ENCODE measurements around the gene PPFIA4. TPM values are rescaled to one million over a fixed set of nuclear protein-coding genes. Genes with fewer than 3 reads are reported as not detected.

Gene PPFIA4
- polyA plus RNA-seq, 1 of the 3 experiments (the other 2 are of a cell fraction) = 4.4 TPM

DNA sequence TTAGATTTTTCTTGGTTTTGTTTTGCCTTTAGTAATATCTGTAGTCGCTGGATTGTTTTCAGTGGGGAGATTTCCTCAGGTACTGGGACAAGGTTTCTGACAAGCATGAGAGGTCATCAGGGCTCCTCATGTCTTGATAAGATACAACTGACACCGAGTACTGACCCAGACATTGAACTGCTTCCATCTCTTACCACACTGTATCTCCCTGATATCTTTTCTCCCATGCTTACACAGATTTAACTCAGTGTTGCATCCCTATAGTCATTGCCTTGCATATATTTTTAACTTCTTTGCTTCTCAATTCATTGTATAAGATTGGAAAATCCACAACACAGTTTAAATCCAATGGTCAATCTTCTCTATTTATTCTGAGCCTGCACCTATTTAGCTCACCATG lies 46.8 kb upstream of the PPFIA4 start:
- Histone ChIP-seq H3K4me1 (ENCODE audit: control insufficient read depth in 1 of 2, insufficient read depth in 2 of 2, low read depth in 1 of 2, low read length in 1 of 2) (no peaks in the 10 kb centered on the region), H3K4me2 (no peak overlapping the region), H3K36me3 (replicated peaks in 1 of 2; ENCODE audit: control insufficient read depth in 1 of 2, insufficient read depth in 2 of 2, low read length in 1 of 2) (no peaks in the 10 kb centered on the region), H4K20me1 (ENCODE audit: insufficient read depth) (no peaks in the 10 kb centered on the region), H3K27ac (ENCODE audit: low read depth in 2 of 2, low read length in 1 of 2) (no peak overlapping the region), H3K9me2 (no peaks in the 10 kb centered on the region), H3F3A (replicated peaks; ENCODE audit: insufficient read depth) (no peaks in the 10 kb centered on the region), H3K79me2 (ENCODE audit: insufficient read depth) (no peaks in the 10 kb centered on the region), H3K9ac (no peak overlapping the region), H2AFZ (ENCODE audit: low read depth) (no peak overlapping the region), H3K4me3 (ENCODE audit: low read depth in 2 of 2, low read length in 1 of 2) (no peak overlapping the region), H3K9me3 (no peaks in the 10 kb centered on the region), H3K27me3 (ENCODE audit: insufficient read depth) (peaks cover 43% of the 10 kb centered on the region; the same call in 1 of the 2 replicates)
- CTCF ChIA-PET = interaction anchor here (2.9 kb wide), 1 partner anchor 20 kb away, joined by 9 read pairs; no protein-coding TSS in a partner anchor
- 5% methylated on average over 2 of the region's 2 CpGs for WGBS (ENCODE audit: low lambda C conversion rate)
- TF ChIP-seq TAF1 (IDR thresholded peaks at IDR 0.05; ENCODE audit: borderline replicate concordance, low read depth, low read length) (no peak), SMC3 (IDR thresholded peaks at IDR 0.05; ENCODE audit: low read depth, low read length) (no peak), RCOR1 (IDR thresholded peaks at IDR 0.05; ENCODE audit: low read length) (no peak), FOXJ3 (CRISPR knock-in tag; IDR thresholded peaks at IDR 0.05) (no peak), EZH2phosphoT487 (IDR thresholded peaks at IDR 0.05; ENCODE audit: borderline replicate concordance, low read depth) (no peak), MXI1 (IDR thresholded peaks at IDR 0.05; ENCODE audit: low read depth, low read length) (no peak), TCF12 (IDR thresholded peaks at IDR 0.05) (no peak), POLR2AphosphoS5 (IDR thresholded peaks at IDR 0.05; ENCODE audit: low read depth, low read length) (no peak), JUND (IDR thresholded peaks at IDR 0.05) (no peak), CHD2 (IDR thresholded peaks at IDR 0.05; ENCODE audit: low read length, partially characterized antibody) (no peak), MEF2A (IDR thresholded peaks at IDR 0.05; ENCODE audit: borderline replicate concordance, low read depth) (no peak), SIN3A (IDR thresholded peaks at IDR 0.05; ENCODE audit: borderline replicate concordance, low read depth, low read length) (no peak), TEAD4 (IDR thresholded peaks at IDR 0.05; ENCODE audit: borderline replicate concordance, insufficient read depth) (no peak)
- TF ChIP-seq, protein P1, sequence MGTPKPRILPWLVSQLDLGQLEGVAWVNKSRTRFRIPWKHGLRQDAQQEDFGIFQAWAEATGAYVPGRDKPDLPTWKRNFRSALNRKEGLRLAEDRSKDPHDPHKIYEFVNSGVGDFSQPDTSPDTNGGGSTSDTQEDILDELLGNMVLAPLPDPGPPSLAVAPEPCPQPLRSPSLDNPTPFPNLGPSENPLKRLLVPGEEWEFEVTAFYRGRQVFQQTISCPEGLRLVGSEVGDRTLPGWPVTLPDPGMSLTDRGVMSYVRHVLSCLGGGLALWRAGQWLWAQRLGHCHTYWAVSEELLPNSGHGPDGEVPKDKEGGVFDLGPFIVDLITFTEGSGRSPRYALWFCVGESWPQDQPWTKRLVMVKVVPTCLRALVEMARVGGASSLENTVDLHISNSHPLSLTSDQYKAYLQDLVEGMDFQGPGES (IDR thresholded peaks at IDR 0.05; ENCODE audit: low read depth, low read length) = no peak
- TF ChIP-seq, protein P2, sequence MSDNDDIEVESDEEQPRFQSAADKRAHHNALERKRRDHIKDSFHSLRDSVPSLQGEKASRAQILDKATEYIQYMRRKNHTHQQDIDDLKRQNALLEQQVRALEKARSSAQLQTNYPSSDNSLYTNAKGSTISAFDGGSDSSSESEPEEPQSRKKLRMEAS (IDR thresholded peaks at IDR 0.05; ENCODE audit: low read depth) = no peak
- TF ChIP-seq, protein P3, sequence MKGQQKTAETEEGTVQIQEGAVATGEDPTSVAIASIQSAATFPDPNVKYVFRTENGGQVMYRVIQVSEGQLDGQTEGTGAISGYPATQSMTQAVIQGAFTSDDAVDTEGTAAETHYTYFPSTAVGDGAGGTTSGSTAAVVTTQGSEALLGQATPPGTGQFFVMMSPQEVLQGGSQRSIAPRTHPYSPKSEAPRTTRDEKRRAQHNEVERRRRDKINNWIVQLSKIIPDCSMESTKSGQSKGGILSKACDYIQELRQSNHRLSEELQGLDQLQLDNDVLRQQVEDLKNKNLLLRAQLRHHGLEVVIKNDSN (IDR thresholded peaks at IDR 0.05; ENCODE audit: borderline replicate concordance, low read depth) = no peak
- TF ChIP-seq, protein P4, sequence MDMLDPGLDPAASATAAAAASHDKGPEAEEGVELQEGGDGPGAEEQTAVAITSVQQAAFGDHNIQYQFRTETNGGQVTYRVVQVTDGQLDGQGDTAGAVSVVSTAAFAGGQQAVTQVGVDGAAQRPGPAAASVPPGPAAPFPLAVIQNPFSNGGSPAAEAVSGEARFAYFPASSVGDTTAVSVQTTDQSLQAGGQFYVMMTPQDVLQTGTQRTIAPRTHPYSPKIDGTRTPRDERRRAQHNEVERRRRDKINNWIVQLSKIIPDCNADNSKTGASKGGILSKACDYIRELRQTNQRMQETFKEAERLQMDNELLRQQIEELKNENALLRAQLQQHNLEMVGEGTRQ (IDR thresholded peaks at IDR 0.05; ENCODE audit: borderline replicate concordance, low read depth, low read length) = no peak
- no peak for DNase-seq
- POLR2A ChIA-PET = no interaction called here
